ENCODE results near the gene OLIG3.

DNA sequence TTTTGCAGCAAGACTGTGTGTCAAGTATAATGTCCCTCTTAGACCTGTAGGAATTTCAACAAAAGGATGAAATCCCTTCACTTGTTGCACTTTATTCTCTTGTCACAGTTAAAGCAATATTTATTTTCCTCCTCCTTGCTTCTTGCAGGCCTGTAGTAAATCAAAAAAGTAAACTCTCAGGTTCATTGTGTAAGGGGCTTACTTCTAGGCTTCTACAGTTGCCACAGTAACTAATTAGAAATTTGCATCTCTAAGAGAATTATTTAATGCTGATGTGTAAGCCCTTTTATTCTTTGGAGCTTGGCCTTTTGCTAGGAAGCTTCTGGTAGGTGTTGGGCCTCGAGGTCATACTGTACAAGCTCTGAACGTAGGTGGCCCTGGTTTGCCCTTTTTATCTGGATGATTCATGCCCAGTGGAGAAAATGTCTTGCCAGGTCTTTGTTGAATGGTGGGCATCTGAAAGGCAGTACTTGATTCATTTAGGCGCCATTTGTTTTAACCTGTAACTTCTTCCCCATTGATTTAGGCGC, 47.4 kb upstream of the OLIG3 start:
- TF ChIP-seq, protein P1, sequence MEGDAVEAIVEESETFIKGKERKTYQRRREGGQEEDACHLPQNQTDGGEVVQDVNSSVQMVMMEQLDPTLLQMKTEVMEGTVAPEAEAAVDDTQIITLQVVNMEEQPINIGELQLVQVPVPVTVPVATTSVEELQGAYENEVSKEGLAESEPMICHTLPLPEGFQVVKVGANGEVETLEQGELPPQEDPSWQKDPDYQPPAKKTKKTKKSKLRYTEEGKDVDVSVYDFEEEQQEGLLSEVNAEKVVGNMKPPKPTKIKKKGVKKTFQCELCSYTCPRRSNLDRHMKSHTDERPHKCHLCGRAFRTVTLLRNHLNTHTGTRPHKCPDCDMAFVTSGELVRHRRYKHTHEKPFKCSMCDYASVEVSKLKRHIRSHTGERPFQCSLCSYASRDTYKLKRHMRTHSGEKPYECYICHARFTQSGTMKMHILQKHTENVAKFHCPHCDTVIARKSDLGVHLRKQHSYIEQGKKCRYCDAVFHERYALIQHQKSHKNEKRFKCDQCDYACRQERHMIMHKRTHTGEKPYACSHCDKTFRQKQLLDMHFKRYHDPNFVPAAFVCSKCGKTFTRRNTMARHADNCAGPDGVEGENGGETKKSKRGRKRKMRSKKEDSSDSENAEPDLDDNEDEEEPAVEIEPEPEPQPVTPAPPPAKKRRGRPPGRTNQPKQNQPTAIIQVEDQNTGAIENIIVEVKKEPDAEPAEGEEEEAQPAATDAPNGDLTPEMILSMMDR (IDR thresholded peaks at IDR 0.05; ENCODE audit: low read depth, low read length, missing input control): no peak
- no peak for TF ChIP-seq NR2F2 (IDR thresholded peaks at IDR 0.05)
- no peak for TF ChIP-seq SP1 (IDR thresholded peaks at IDR 0.05)
- TF ChIP-seq, protein P2, sequence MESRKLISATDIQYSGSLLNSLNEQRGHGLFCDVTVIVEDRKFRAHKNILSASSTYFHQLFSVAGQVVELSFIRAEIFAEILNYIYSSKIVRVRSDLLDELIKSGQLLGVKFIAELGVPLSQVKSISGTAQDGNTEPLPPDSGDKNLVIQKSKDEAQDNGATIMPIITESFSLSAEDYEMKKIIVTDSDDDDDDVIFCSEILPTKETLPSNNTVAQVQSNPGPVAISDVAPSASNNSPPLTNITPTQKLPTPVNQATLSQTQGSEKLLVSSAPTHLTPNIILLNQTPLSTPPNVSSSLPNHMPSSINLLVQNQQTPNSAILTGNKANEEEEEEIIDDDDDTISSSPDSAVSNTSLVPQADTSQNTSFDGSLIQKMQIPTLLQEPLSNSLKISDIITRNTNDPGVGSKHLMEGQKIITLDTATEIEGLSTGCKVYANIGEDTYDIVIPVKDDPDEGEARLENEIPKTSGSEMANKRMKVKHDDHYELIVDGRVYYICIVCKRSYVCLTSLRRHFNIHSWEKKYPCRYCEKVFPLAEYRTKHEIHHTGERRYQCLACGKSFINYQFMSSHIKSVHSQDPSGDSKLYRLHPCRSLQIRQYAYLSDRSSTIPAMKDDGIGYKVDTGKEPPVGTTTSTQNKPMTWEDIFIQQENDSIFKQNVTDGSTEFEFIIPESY (IDR thresholded peaks at IDR 0.05): no peak
- TF ChIP-seq, protein P3, sequence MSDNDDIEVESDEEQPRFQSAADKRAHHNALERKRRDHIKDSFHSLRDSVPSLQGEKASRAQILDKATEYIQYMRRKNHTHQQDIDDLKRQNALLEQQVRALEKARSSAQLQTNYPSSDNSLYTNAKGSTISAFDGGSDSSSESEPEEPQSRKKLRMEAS (IDR thresholded peaks at IDR 0.05): no peak
- no peak for TF ChIP-seq EGR1 (IDR thresholded peaks at IDR 0.05; ENCODE audit: low read depth in 2 of 2)
- TF ChIP-seq YY1 (IDR thresholded peaks at IDR 0.05): no peak
- TF ChIP-seq GABPA (IDR thresholded peaks at IDR 0.05 in 1 of 2, conservative IDR thresholded peaks at IDR 0.05 in 1 of 2): no peak
- TF ChIP-seq, protein P4, sequence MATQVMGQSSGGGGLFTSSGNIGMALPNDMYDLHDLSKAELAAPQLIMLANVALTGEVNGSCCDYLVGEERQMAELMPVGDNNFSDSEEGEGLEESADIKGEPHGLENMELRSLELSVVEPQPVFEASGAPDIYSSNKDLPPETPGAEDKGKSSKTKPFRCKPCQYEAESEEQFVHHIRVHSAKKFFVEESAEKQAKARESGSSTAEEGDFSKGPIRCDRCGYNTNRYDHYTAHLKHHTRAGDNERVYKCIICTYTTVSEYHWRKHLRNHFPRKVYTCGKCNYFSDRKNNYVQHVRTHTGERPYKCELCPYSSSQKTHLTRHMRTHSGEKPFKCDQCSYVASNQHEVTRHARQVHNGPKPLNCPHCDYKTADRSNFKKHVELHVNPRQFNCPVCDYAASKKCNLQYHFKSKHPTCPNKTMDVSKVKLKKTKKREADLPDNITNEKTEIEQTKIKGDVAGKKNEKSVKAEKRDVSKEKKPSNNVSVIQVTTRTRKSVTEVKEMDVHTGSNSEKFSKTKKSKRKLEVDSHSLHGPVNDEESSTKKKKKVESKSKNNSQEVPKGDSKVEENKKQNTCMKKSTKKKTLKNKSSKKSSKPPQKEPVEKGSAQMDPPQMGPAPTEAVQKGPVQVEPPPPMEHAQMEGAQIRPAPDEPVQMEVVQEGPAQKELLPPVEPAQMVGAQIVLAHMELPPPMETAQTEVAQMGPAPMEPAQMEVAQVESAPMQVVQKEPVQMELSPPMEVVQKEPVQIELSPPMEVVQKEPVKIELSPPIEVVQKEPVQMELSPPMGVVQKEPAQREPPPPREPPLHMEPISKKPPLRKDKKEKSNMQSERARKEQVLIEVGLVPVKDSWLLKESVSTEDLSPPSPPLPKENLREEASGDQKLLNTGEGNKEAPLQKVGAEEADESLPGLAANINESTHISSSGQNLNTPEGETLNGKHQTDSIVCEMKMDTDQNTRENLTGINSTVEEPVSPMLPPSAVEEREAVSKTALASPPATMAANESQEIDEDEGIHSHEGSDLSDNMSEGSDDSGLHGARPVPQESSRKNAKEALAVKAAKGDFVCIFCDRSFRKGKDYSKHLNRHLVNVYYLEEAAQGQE (IDR thresholded peaks at IDR 0.05): no peak
